Measurements from ENCODE around the gene NOL9. TPM values are rescaled to one million over a fixed set of nuclear protein-coding genes. Genes with fewer than 3 reads are reported as not detected.

NOL9 gene
- total and polyA plus RNA-seq, 9 of the 15 experiments (the other 6 are each of a cell fraction or from before 2014, with no cell fraction given): 5.6 to 76.5 (median 47.3) TPM

DNA sequence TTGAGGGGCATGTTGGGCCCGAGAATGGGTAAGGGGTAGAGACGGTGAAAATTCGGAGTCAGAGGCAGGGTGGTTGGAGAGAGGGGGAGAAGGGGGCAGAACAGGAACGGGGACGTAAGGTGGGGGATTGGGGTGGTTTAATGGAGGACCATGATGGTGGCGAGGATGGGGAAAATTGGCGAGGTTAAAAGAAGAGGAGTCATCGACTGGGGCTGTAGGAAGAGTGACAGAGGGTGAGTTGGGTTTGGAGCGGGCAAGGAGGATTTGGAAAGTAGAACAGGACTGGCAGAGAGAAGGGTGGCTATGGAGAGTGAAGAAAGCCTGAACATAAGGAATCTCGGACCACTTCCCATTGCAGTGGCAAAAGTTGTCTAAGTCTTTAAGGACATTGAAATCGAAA is 14.7 kb upstream of the NOL9 start (continued):
- TF ChIP-seq ZFP91 (CRISPR knock-in tag; IDR thresholded peaks at IDR 0.05) (no peak), DPF2 (IDR thresholded peaks at IDR 0.05) (no peak), IFI16 (CRISPR knock-in tag; IDR thresholded peaks at IDR 0.05) (no peak), PRMT5 (CRISPR knock-in tag; IDR thresholded peaks at IDR 0.05) (no peak), ZNF146 (CRISPR knock-in tag; IDR thresholded peaks at IDR 0.05; ENCODE audit: unreplicated experiment) (no peak), WHSC1 (IDR thresholded peaks at IDR 0.05; ENCODE audit: low read length) (no peak), ZBTB26 (CRISPR knock-in tag; IDR thresholded peaks at IDR 0.05) (0 out of 2 replicates have a peak, but pooled peaks have one; percentile 43), POLR2G (IDR thresholded peaks at IDR 0.05; ENCODE audit: low read depth, low read length) (no peak), ZNF224 (CRISPR knock-in tag; IDR thresholded peaks at IDR 0.05) (no peak), DACH1 (IDR thresholded peaks at IDR 0.05; ENCODE audit: partially characterized antibody) (no peak), GATAD2A (IDR thresholded peaks at IDR 0.05) (0 out of 2 replicates have a peak, but pooled peaks have one; percentile 6), L3MBTL2 (IDR thresholded peaks at IDR 0.05) (no peak), TSC22D4 (tag; IDR thresholded peaks at IDR 0.05) (no peak), ERF (CRISPR knock-in tag; IDR thresholded peaks at IDR 0.05) (no peak)
- TF ChIP-seq, protein P1, sequence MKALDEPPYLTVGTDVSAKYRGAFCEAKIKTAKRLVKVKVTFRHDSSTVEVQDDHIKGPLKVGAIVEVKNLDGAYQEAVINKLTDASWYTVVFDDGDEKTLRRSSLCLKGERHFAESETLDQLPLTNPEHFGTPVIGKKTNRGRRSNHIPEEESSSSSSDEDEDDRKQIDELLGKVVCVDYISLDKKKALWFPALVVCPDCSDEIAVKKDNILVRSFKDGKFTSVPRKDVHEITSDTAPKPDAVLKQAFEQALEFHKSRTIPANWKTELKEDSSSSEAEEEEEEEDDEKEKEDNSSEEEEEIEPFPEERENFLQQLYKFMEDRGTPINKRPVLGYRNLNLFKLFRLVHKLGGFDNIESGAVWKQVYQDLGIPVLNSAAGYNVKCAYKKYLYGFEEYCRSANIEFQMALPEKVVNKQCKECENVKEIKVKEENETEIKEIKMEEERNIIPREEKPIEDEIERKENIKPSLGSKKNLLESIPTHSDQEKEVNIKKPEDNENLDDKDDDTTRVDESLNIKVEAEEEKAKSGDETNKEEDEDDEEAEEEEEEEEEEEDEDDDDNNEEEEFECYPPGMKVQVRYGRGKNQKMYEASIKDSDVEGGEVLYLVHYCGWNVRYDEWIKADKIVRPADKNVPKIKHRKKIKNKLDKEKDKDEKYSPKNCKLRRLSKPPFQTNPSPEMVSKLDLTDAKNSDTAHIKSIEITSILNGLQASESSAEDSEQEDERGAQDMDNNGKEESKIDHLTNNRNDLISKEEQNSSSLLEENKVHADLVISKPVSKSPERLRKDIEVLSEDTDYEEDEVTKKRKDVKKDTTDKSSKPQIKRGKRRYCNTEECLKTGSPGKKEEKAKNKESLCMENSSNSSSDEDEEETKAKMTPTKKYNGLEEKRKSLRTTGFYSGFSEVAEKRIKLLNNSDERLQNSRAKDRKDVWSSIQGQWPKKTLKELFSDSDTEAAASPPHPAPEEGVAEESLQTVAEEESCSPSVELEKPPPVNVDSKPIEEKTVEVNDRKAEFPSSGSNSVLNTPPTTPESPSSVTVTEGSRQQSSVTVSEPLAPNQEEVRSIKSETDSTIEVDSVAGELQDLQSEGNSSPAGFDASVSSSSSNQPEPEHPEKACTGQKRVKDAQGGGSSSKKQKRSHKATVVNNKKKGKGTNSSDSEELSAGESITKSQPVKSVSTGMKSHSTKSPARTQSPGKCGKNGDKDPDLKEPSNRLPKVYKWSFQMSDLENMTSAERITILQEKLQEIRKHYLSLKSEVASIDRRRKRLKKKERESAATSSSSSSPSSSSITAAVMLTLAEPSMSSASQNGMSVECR (CRISPR knock-in tag; IDR thresholded peaks at IDR 0.05): no peak
- TF ChIP-seq, protein P2, sequence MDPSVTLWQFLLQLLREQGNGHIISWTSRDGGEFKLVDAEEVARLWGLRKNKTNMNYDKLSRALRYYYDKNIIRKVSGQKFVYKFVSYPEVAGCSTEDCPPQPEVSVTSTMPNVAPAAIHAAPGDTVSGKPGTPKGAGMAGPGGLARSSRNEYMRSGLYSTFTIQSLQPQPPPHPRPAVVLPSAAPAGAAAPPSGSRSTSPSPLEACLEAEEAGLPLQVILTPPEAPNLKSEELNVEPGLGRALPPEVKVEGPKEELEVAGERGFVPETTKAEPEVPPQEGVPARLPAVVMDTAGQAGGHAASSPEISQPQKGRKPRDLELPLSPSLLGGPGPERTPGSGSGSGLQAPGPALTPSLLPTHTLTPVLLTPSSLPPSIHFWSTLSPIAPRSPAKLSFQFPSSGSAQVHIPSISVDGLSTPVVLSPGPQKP (CRISPR knock-in tag; IDR thresholded peaks at IDR 0.05): no peak
